HPDE6-E6E7 (cell line): ENCODE data around the gene TRAF3IP3.

Experiments used
- DNase-seq: peaks from one replicate; pipeline ENCODE4 v3.0.0; 2011; ENCODE audit warnings: missing footprints; ENCODE audit errors: extremely low spot score

Gene TRAF3IP3

GRCh38 chr1:209738270-209738669 lies 17.6 kb upstream of the TRAF3IP3 start:
- no peak for DNase-seq

- DNase-seq, result no peak
Measured at GRCh38 chr1:209741193-209741592, 14.7 kb upstream of the TRAF3IP3 start.

GRCh38 chr1:209741889-209742288 lies 14.0 kb upstream of the TRAF3IP3 start:
- DNase-seq, result no peak

- no peak for DNase-seq
Measured at GRCh38 chr1:209742409-209743144, 13.3 kb upstream of the TRAF3IP3 start.

- DNase-seq, result no peak
Measured at GRCh38 chr1:209743145-209743482, 12.7 kb upstream of the TRAF3IP3 start.

- DNase-seq, result no peak
Measured at GRCh38 chr1:209746451-209747165, 9.2 kb upstream of the TRAF3IP3 start.

- DNase-seq, result peak; percentile 100
Measured at GRCh38 chr1:209747580-209748262, 8.1 kb upstream of the TRAF3IP3 start.

- DNase-seq, result no peak
Measured at GRCh38 chr1:209748620-209749019, 7.2 kb upstream of the TRAF3IP3 start.

- no peak for DNase-seq
Measured at GRCh38 chr1:209749205-209749604, 6.6 kb upstream of the TRAF3IP3 start.

GRCh38 chr1:209749670-209750323 lies 6.1 kb upstream of the TRAF3IP3 start:
- DNase-seq, result no peak

GRCh38 chr1:209751627-209752231 lies 4.1 kb upstream of the TRAF3IP3 start:
- DNase-seq, result no peak

- DNase-seq, result no peak
Measured at GRCh38 chr1:209752890-209753289, 3.0 kb upstream of the TRAF3IP3 start.

- no peak for DNase-seq
Measured at GRCh38 chr1:209755256-209755655, 597 bp upstream of the TRAF3IP3 start.

GRCh38 chr1:209756615-209757445 lies 977 bp downstream of the TRAF3IP3 start:
- DNase-seq, result no peak

- no peak for DNase-seq
Measured at GRCh38 chr1:209758400-209758799, 2.5 kb downstream of the TRAF3IP3 start.

GRCh38 chr1:209759829-209760359 lies 4.0 kb downstream of the TRAF3IP3 start:
- no peak for DNase-seq

- no peak for DNase-seq
Measured at GRCh38 chr1:209761011-209761635, 5.3 kb downstream of the TRAF3IP3 start.

GRCh38 chr1:209766051-209766450 lies 10.2 kb downstream of the TRAF3IP3 start:
- DNase-seq, result no peak

- DNase-seq, result no peak
Measured at GRCh38 chr1:209767096-209767495, 11.2 kb downstream of the TRAF3IP3 start.

- DNase-seq, result no peak
Measured at GRCh38 chr1:209767706-209768105, 11.9 kb downstream of the TRAF3IP3 start.
